NOMO-1 treated with dmso at 0.1 percent for 144 hours (cell line): ENCODE measurements around the gene SLC1A7.

ENCODE experiments used
- DNase-seq: peaks from one replicate; lab custom pipeline; 2025; ENCODE audit not compliant: unreplicated experiment; lab: John Stamatoyannopoulos, UW

The SLC1A7 gene

GRCh38 chr1:53162621-53163020 lies 20.2 kb upstream of the SLC1A7 start:
- no peak for DNase-seq

- no peak for DNase-seq
Observed at GRCh38 chr1:53160924-53161378, 18.5 kb upstream of the SLC1A7 start.

- DNase-seq, result no peak
Observed at GRCh38 chr1:53158900-53159299, 16.5 kb upstream of the SLC1A7 start.

GRCh38 chr1:53156783-53157182 lies 14.3 kb upstream of the SLC1A7 start:
- no peak for DNase-seq

- DNase-seq, result no peak
Observed at GRCh38 chr1:53155945-53156344, 13.5 kb upstream of the SLC1A7 start.

GRCh38 chr1:53155534-53155933 lies 13.1 kb upstream of the SLC1A7 start:
- DNase-seq, result no peak

- no peak for DNase-seq
Observed at GRCh38 chr1:53154859-53155438, 12.5 kb upstream of the SLC1A7 start.

GRCh38 chr1:53153752-53154151 lies 11.3 kb upstream of the SLC1A7 start:
- DNase-seq, result no peak

- DNase-seq, result no peak
Observed at GRCh38 chr1:53148123-53148522, 5.7 kb upstream of the SLC1A7 start.

- DNase-seq, result no peak
Observed at GRCh38 chr1:53147174-53147573, 4.7 kb upstream of the SLC1A7 start.

- no peak for DNase-seq
Observed at GRCh38 chr1:53145942-53146708, 3.7 kb upstream of the SLC1A7 start.

GRCh38 chr1:53145619-53145941 lies 3.1 kb upstream of the SLC1A7 start:
- no peak for DNase-seq

GRCh38 chr1:53145051-53145600 lies 2.7 kb upstream of the SLC1A7 start:
- no peak for DNase-seq

GRCh38 chr1:53144201-53144600 lies 1.8 kb upstream of the SLC1A7 start:
- no peak for DNase-seq

- no peak for DNase-seq
Observed at GRCh38 chr1:53143527-53143926, 1.1 kb upstream of the SLC1A7 start.

- DNase-seq, result no peak
Observed at GRCh38 chr1:53141487-53142055, 867 bp downstream of the SLC1A7 start.

GRCh38 chr1:53140451-53140850 lies 2.0 kb downstream of the SLC1A7 start:
- no peak for DNase-seq

- DNase-seq, result no peak
Observed at GRCh38 chr1:53139951-53140361, 2.5 kb downstream of the SLC1A7 start.

GRCh38 chr1:53138991-53139884 lies 3.2 kb downstream of the SLC1A7 start:
- no peak for DNase-seq

GRCh38 chr1:53137729-53138128 lies 4.7 kb downstream of the SLC1A7 start:
- no peak for DNase-seq

- DNase-seq, result no peak
Observed at GRCh38 chr1:53135735-53136114, 6.7 kb downstream of the SLC1A7 start.
